Smooth muscle cell (in vitro differentiated cells): ENCODE results near the gene STPG1. TPM values are rescaled to one million over a fixed set of nuclear protein-coding genes. Genes with fewer than 3 reads are reported as not detected.

Experiments used
- DNase-seq: peaks from one replicate; lab custom pipeline; 2025; ENCODE audit not compliant: unreplicated experiment; lab: John Stamatoyannopoulos, UW
- H2AFZ ChIP-seq: fragments of 200-600 bp; sonication (generic); 2 replicates; pipeline ENCODE4 v1.6.0; 2016; ENCODE audit warnings: antibody characterized with exemption, low read depth, mild to moderate bottlenecking
- H3F3A ChIP-seq: fragments of 200-600 bp; sonication (generic); 2 replicates; pipeline ENCODE4 v1.6.0; 2017; ENCODE audit warnings: antibody characterized with exemption, low read depth
- H3K27ac ChIP-seq: fragments of 200-600 bp; sonication (generic); 2 replicates; pipeline ENCODE4 v1.5.1; 2016; ENCODE audit warnings: low read depth, mild to moderate bottlenecking
- H3K27me3 ChIP-seq: fragments of 200-600 bp; sonication (generic); 2 replicates; pipeline ENCODE4 v1.6.1; 2016; ENCODE audit warnings: low read depth, mild to moderate bottlenecking
- H3K36me3 ChIP-seq: fragments of 200-600 bp; sonication (generic); 2 replicates; pipeline ENCODE4 v1.5.1; 2016; ENCODE audit warnings: low read depth
- H3K4me1 ChIP-seq: fragments of 200-600 bp; sonication (generic); 2 replicates; pipeline ENCODE4 v1.5.1; 2016; ENCODE audit warnings: low read depth
- H3K4me2 ChIP-seq: fragments of 200-600 bp; sonication (generic); 2 replicates; pipeline ENCODE4 v1.6.0; 2016; ENCODE audit warnings: mild to moderate bottlenecking
- H3K4me3 ChIP-seq: fragments of 200-600 bp; sonication (generic); 2 replicates; pipeline ENCODE4 v1.5.1; 2016; ENCODE audit warnings: mild to moderate bottlenecking
- H3K79me2 ChIP-seq: fragments of 200-600 bp; sonication (generic); 2 replicates; pipeline ENCODE4 v1.6.0; 2016; ENCODE audit warnings: low read depth, mild to moderate bottlenecking
- H3K9ac ChIP-seq: fragments of 200-600 bp; sonication (generic); 2 replicates; pipeline ENCODE4 v1.6.0; 2016; ENCODE audit warnings: low read depth
- H3K9me3 ChIP-seq: fragments of 200-600 bp; sonication (generic); replicated peaks from 2 replicates; pipeline ENCODE4 v1.5.1; 2016; ENCODE audit warnings: low read depth
- H4K20me1 ChIP-seq: fragments of 200-600 bp; sonication (generic); 2 replicates; pipeline ENCODE4 v1.6.0; 2016; ENCODE audit warnings: low read depth
- CTCF ChIP-seq: fragments of 200-600 bp; sonication (generic); IDR thresholded peaks from 2 replicates; pipeline ENCODE4 v1.5.1; 2017; ENCODE audit warnings: borderline replicate concordance, mild to moderate bottlenecking, antibody characterized with exemption; ENCODE audit not compliant: insufficient read depth, poor library complexity, severe bottlenecking
- WGBS: methylation state at CpG from one replicate; pipeline ENCODE4 v1.1.7; 2016; ENCODE audit warnings: low lambda C conversion rate; 5-methylcytosine and 5-hydroxymethylcytosine counted together
- polyA plus RNA-seq: library from polyadenylated mRNA; unstranded; fragments of >200 nt; fragmentation: Nextera tagmentation; extraction: Ambion mirVana; gene quantifications from 2 replicates; pipeline ENCODE4 v1.2.1, GENCODE V29; 2016
- total RNA-seq: library from RNA; depleted of rRNA; stranded (reverse); fragments of >200 nt; gene quantifications from 2 replicates; pipeline ENCODE4 v1.2.3, GENCODE V29; 2014

The STPG1 gene
- total and polyA plus RNA-seq, 2 experiments from 2014 or later = 4.9 to 6.8 TPM

- no peak for TF ChIP-seq CTCF
- H3K79me2 ChIP-seq = no peaks in the 10 kb centered on the region
- peak overlapping the region; percentile 8 for H3K27ac ChIP-seq
- no peak overlapping the region for H2AFZ ChIP-seq
- no peaks in the 10 kb centered on the region for H3K27me3 ChIP-seq
- 23% methylated on average over 2 of the region's 2 CpGs for WGBS
- peaks cover 32% of the 10 kb centered on the region for H3K4me1 ChIP-seq
- peak overlapping the region; percentile 41 for H3K4me2 ChIP-seq
- DNase-seq = no peak
- no peak overlapping the region for H3K9ac ChIP-seq
- H3K9me3 ChIP-seq = no peaks in the 10 kb centered on the region
- no peak overlapping the region for H3K4me3 ChIP-seq
- peaks cover 4% of the 10 kb centered on the region for H3F3A ChIP-seq
- no peaks in the 10 kb centered on the region for H4K20me1 ChIP-seq
- no peaks in the 10 kb centered on the region for H3K36me3 ChIP-seq
These were observed 95.5 kb downstream of the STPG1 start for GRCh38 chr1:24317956-24318614.

GRCh38 chr1:24317081-24317480 lies 96.5 kb downstream of the STPG1 start:
- H3K27me3 ChIP-seq = no peaks in the 10 kb centered on the region
- H3K9ac ChIP-seq = no peak overlapping the region

GRCh38 chr1:24316645-24317044 lies 96.9 kb downstream of the STPG1 start:
- Histone ChIP-seq H3K79me2 (no peaks in the 10 kb centered on the region), H3K9ac (no peak overlapping the region), H3K4me3 (no peak overlapping the region), H3K36me3 (no peaks in the 10 kb centered on the region), H3K27me3 (no peaks in the 10 kb centered on the region), H3K4me1 (peaks cover 22% of the 10 kb centered on the region), H3F3A (peaks cover 4% of the 10 kb centered on the region), H4K20me1 (no peaks in the 10 kb centered on the region), H3K27ac (peak overlapping the region; percentile 40), H3K4me2 (no peak overlapping the region), H3K9me3 (no peaks in the 10 kb centered on the region), H2AFZ (no peak overlapping the region)
- no peak for DNase-seq
- no peak for TF ChIP-seq CTCF
- 73% methylated on average over 3 of the region's 3 CpGs for WGBS

More at GRCh38 chr1:24317081-24317480, 96.5 kb downstream of the STPG1 start:
- no peak overlapping the region for H3K4me2 ChIP-seq
- no peaks in the 10 kb centered on the region for H4K20me1 ChIP-seq
- 68% methylated on average over 6 of the region's 6 CpGs for WGBS
- peaks cover 4% of the 10 kb centered on the region for H3F3A ChIP-seq
- no peak for TF ChIP-seq CTCF
- H3K9me3 ChIP-seq = no peaks in the 10 kb centered on the region
- no peak overlapping the region for H3K4me3 ChIP-seq
- H2AFZ ChIP-seq = no peak overlapping the region
- H3K4me1 ChIP-seq = peaks cover 25% of the 10 kb centered on the region
- no peak for DNase-seq
- no peaks in the 10 kb centered on the region for H3K36me3 ChIP-seq
- no peaks in the 10 kb centered on the region for H3K79me2 ChIP-seq
- H3K27ac ChIP-seq = peak overlapping the region; percentile 40

- Histone ChIP-seq H3F3A (peaks cover 4% of the 10 kb centered on the region), H3K9me3 (no peaks in the 10 kb centered on the region), H3K36me3 (no peaks in the 10 kb centered on the region), H3K4me1 (peaks cover 20% of the 10 kb centered on the region), H3K4me2 (no peak overlapping the region), H4K20me1 (no peaks in the 10 kb centered on the region), H3K79me2 (no peaks in the 10 kb centered on the region), H3K9ac (no peak overlapping the region), H3K27ac (no peak overlapping the region), H3K4me3 (no peak overlapping the region), H3K27me3 (no peaks in the 10 kb centered on the region), H2AFZ (no peak overlapping the region)
- no peak for DNase-seq
- TF ChIP-seq CTCF = no peak
- WGBS = 57% methylated on average over 6 of the region's 6 CpGs
These were observed 98.2 kb downstream of the STPG1 start for GRCh38 chr1:24315391-24315790.
